GM23338 (cell line): ENCODE measurements around the gene EFCAB9.

Source experiments
- CREB1 ChIP-seq: fragments of 250-450 bp; sonication (Bioruptor Pico); IDR thresholded peaks from 2 replicates; pipeline ENCODE4 v1.5.0; 2020; ENCODE audit warnings: low read depth, mild to moderate bottlenecking, moderate library complexity
- CTCF ChIP-seq, 2 experiments: fragments of 200-600 bp in 1 of 2; sonication (generic) in 1 of 2; conservative IDR thresholded peaks; 2 replicates each; pipeline versions ENCODE4 v1.5.1 to v1.6.1; 2016 to 2017; ENCODE audit warnings: antibody characterized with exemption in 2 of 2, low read depth in 2 of 2, mild to moderate bottlenecking in 2 of 2, moderate library complexity in 1 of 2
- EZH2 ChIP-seq: fragments of 200-600 bp; sonication (generic); IDR thresholded peaks from one replicate; pipeline ENCODE4 v1.8.0; 2017; ENCODE audit warnings: antibody characterized with exemption, mild to moderate bottlenecking, low read depth; ENCODE audit not compliant: unreplicated experiment
- EZH2phosphoT487 ChIP-seq: fragments of 200-600 bp; sonication (generic); IDR thresholded peaks from one replicate; pipeline ENCODE4 v1.8.1; 2018; ENCODE audit warnings: antibody characterized with exemption; ENCODE audit not compliant: unreplicated experiment
- NANOG ChIP-seq: IDR thresholded peaks from 2 replicates; pipeline ENCODE4 v1.6.1; 2016; ENCODE audit warnings: antibody characterized with exemption, borderline replicate concordance
- POLR2AphosphoS5 ChIP-seq: IDR thresholded peaks from 2 replicates; pipeline ENCODE4 v1.6.1; 2016; ENCODE audit warnings: antibody characterized with exemption, low read depth
- REST ChIP-seq: IDR thresholded peaks from one replicate; pipeline ENCODE4 v1.6.1; 2018; ENCODE audit warnings: antibody characterized with exemption; ENCODE audit not compliant: unreplicated experiment

GRCh38 chr5:172151661-172152210 is 42.2 kb upstream of the EFCAB9 start:
- no peak for TF ChIP-seq CTCF (conservative IDR thresholded peaks at IDR 0.05; ENCODE audit: low read depth in 2 of 2)
- TF ChIP-seq POLR2AphosphoS5: no peak
- TF ChIP-seq CREB1 (CRISPR knock-in tag): no peak
- TF ChIP-seq EZH2: no peak
- no peak for TF ChIP-seq EZH2phosphoT487
- no peak for TF ChIP-seq REST
- no peak for TF ChIP-seq NANOG
